VCaP (cell line): ENCODE results near the gene UBE4B.

Experiments used
- H3K27ac ChIP-seq: fragments of 450-650 bp; 2 replicates; pipeline ENCODE4 v1.5.1; 2017
- CTCF ChIP-seq: fragments of 450-650 bp; conservative IDR thresholded peaks from 2 replicates; pipeline ENCODE4 v1.5.1; 2017; ENCODE audit warnings: mild to moderate bottlenecking, moderate library complexity

UBE4B gene

GRCh38 chr1:10032590-10033358 lies at the start of gene UBE4B:
Gene UBE4B (plus strand): TSS chr1:10032958. CDS start chr1:10033671, 713 bp downstream.
- TF ChIP-seq CTCF: peak; percentile 96
- peak within 1 kb of the TSS; percentile 94 for H3K27ac ChIP-seq

GRCh38 chr1:9984253-9984652 lies 48.5 kb upstream of the UBE4B start:
- TF ChIP-seq CTCF: no peak
- H3K27ac ChIP-seq: no peak overlapping the region

GRCh38 chr1:9985001-9985400 lies 47.8 kb upstream of the UBE4B start:
- TF ChIP-seq CTCF: no peak

GRCh38 chr1:9989773-9990172 lies 43.0 kb upstream of the UBE4B start:
- no peak for TF ChIP-seq CTCF
- no peak overlapping the region for H3K27ac ChIP-seq

More at GRCh38 chr1:9985001-9985400, 47.8 kb upstream of the UBE4B start:
- H3K27ac ChIP-seq: no peak overlapping the region

- no peak overlapping the region for H3K27ac ChIP-seq
- TF ChIP-seq CTCF: no peak
Observed at GRCh38 chr1:9990944-9991343, 41.8 kb upstream of the UBE4B start.

GRCh38 chr1:9992910-9993309 lies 39.8 kb upstream of the UBE4B start:
- no peak for TF ChIP-seq CTCF
- no peak overlapping the region for H3K27ac ChIP-seq

- H3K27ac ChIP-seq: no peak overlapping the region
- no peak for TF ChIP-seq CTCF
Observed at GRCh38 chr1:9993561-9994075, 39.1 kb upstream of the UBE4B start.
